HFFc6 (cell line): Measurements from ENCODE around the gene IL1RAPL1. TPM values are rescaled to one million over a fixed set of nuclear protein-coding genes. Genes with fewer than 3 reads are reported as not detected.

ENCODE experiments used
- DNase-seq: peaks from one replicate; pipeline ENCODE4 v3.0.0-alpha.2; 2018
- H3K27ac Mint-ChIP-seq: 2 replicates; pipeline ENCODE4 v1.8.0; 2020; ENCODE audit warnings: mild to moderate bottlenecking, mixed read lengths
- H3K27me3 Mint-ChIP-seq: 2 replicates; pipeline ENCODE4 v1.8.0; 2021; ENCODE audit warnings: mild to moderate bottlenecking, moderate library complexity, mixed read lengths; ENCODE audit not compliant: insufficient read depth
- H3K36me3 Mint-ChIP-seq: 2 replicates; pipeline ENCODE4 v1.8.0; 2021; ENCODE audit warnings: low read depth, mixed read lengths
- H3K4me1 Mint-ChIP-seq: 2 replicates; pipeline ENCODE4 v1.8.0; 2020; ENCODE audit warnings: low read depth, mixed read lengths
- H3K4me3 Mint-ChIP-seq: 2 replicates; pipeline ENCODE4 v1.8.0; 2020; ENCODE audit warnings: mild to moderate bottlenecking, moderate library complexity, mixed read lengths
- H3K9me3 Mint-ChIP-seq: 2 replicates; pipeline ENCODE4 v1.8.0; 2020; ENCODE audit warnings: mild to moderate bottlenecking, mixed read lengths
- total RNA-seq, 6 experiments: library from RNA; stranded (reverse); fragmentation: NEBNext Ultra II Directional; extraction: Animal tissue kit (Norgen Biotek cat#: 25700); gene quantifications; 2 replicates in 1 of 6; 3 replicates in 5 of 6; pipeline ENCODE4 v1.2.3, GENCODE V29; 2021
- TF ChIP-seq, protein P1 (sequence below): fragments of 200-600 bp; sonication (generic); IDR thresholded peaks from 2 replicates; pipeline ENCODE4 v1.5.0; 2021; ENCODE audit warnings: antibody characterized with exemption, mild to moderate bottlenecking

IL1RAPL1 gene
- total RNA-seq, 6 experiments from 2014 or later = not detected

DNA sequence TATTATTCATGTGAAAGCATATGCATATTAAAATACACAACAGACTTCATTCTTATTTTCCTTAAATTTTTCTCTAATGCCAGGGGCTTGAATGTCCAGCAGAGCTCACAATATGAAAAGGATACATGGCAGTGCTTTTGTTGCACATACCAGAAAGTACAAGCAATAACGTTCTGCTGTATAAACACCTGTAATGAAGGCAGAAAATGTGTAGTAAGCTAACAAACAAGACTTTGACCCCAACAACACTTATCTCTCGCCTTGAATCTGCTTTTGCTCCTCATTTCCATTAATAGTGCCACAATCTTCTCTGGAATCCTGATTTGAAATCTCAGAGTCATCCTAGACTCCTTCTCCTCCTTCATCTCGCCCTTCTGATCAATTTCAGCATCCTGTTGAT, 687.3 kb downstream of the IL1RAPL1 start:
- DNase-seq = no peak
- H3K27ac Mint-ChIP-seq = no peak overlapping the region
- TF ChIP-seq, protein P1, sequence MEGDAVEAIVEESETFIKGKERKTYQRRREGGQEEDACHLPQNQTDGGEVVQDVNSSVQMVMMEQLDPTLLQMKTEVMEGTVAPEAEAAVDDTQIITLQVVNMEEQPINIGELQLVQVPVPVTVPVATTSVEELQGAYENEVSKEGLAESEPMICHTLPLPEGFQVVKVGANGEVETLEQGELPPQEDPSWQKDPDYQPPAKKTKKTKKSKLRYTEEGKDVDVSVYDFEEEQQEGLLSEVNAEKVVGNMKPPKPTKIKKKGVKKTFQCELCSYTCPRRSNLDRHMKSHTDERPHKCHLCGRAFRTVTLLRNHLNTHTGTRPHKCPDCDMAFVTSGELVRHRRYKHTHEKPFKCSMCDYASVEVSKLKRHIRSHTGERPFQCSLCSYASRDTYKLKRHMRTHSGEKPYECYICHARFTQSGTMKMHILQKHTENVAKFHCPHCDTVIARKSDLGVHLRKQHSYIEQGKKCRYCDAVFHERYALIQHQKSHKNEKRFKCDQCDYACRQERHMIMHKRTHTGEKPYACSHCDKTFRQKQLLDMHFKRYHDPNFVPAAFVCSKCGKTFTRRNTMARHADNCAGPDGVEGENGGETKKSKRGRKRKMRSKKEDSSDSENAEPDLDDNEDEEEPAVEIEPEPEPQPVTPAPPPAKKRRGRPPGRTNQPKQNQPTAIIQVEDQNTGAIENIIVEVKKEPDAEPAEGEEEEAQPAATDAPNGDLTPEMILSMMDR = no peak
- H3K27me3 Mint-ChIP-seq = no peaks in the 10 kb centered on the region
- H3K4me1 Mint-ChIP-seq = no peaks in the 10 kb centered on the region
- H3K9me3 Mint-ChIP-seq = no peaks in the 10 kb centered on the region
- H3K36me3 Mint-ChIP-seq = no peaks in the 10 kb centered on the region
- H3K4me3 Mint-ChIP-seq = no peak overlapping the region

DNA sequence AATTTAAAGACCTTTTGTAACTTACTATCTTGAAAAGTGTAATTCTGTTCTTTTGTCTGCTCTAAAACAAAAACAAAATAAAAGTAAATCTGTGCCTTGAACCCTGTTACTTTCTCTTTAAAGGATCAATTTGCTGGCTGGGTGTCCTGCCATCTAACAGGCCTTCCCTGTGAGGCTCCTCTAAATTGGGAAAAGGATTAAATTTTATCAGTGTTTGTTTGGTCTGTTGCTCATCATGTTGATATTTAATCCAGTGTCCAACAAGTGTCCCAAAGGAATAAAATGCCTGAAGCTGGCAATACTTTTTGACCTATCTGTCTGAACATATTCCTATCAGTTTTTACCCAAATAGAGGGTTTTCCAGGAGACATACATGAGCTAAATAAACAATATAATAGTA, 688.7 kb downstream of the IL1RAPL1 start:
- no peaks in the 10 kb centered on the region for H3K27me3 Mint-ChIP-seq
- no peaks in the 10 kb centered on the region for H3K9me3 Mint-ChIP-seq
- H3K36me3 Mint-ChIP-seq = no peaks in the 10 kb centered on the region
- no peak overlapping the region for H3K4me3 Mint-ChIP-seq
- no peak overlapping the region for H3K27ac Mint-ChIP-seq
- DNase-seq = no peak
- H3K4me1 Mint-ChIP-seq = no peaks in the 10 kb centered on the region
- TF ChIP-seq, protein P1 = no peak

DNA sequence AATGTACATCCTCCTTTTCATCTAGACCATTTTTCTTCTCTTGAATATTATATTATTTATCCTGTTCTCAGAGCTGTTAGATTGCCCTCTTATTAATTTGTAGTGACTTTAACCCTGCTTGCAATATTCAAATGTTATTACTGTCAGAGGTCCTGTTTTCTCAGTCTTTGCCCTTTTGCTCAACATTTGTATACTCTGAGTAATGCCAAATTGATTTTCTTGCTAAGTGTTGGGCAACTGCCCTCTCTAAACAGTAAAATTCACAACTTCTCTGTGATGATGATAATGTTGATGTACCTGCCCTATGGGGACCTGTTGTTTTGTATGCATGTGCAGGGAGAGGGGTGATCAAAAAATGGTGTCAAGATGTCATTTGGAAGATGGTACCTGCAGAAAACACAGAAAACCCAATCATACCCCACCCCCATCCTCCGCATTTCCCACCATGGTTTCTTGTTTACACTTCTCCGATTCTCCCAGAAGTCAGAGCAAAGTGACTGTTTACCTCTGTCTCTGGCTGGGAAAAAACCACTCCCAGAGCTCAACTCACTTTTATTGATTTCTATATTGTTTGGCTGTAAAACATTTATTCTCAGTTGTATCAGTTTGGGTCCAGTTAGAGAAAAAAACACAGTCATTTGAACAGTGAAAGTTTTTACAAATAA, 694.0 kb downstream of the IL1RAPL1 start:
- TF ChIP-seq, protein P1 = no peak
- Mint-ChIP-seq H3K4me3 (no peak overlapping the region), H3K27me3 (no peaks in the 10 kb centered on the region), H3K4me1 (no peaks in the 10 kb centered on the region), H3K27ac (no peak overlapping the region), H3K9me3 (no peaks in the 10 kb centered on the region), H3K36me3 (no peaks in the 10 kb centered on the region)
- no peak for DNase-seq

DNA sequence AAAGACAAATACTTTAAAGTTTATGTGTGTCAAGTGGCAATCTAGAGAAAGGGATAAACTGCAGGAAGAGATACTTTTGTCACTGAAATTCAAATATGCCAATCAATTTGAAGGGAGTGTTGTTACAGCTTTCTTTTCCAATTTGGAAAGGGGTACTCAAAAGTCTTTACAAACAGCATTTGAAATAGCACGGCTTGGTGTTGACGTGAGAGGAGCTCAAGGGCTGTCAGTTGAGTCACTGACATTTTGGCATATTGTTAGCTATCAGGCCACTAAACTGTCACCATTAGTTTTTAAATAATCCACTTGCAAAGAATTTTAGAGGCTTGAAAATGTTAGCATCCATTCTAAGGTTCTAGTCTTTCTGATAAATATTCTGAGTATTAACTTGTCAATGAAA, 698.4 kb downstream of the IL1RAPL1 start:
- Mint-ChIP-seq H3K36me3 (no peaks in the 10 kb centered on the region), H3K27ac (no peak overlapping the region), H3K9me3 (no peaks in the 10 kb centered on the region), H3K27me3 (no peaks in the 10 kb centered on the region), H3K4me1 (no peaks in the 10 kb centered on the region), H3K4me3 (no peak overlapping the region)
- TF ChIP-seq, protein P1 = no peak
- no peak for DNase-seq

DNA sequence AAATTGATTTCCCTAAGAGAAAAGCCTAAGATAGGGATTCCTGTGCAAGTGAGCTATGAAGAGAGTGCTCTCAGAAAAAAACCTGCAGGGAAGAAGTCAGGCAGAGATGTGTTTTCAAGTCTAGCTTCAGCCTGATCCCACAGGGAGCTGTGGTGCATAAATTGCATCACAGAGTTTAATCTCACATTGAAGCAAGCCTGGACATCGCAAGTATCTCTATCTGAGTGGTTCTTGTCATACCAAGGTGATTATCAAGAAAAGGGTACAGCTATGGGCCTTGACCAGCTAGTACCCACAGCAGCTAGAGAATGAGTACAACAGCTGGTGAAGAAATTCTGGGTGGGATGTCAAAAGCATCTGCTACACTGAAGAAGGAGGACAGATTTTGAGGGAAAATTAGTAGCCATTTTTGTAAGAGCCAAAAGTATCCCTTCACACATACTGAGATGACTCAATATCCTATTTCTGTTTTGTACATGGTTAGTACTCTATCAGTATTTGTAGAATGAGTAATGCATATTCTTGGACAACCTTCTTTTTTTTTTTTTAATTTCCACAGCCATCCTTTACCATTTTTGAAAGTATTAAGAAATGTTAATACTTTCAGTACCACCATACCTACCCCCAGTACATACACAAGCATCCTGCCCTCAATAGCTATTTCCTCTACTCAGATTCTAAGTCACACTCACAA, 708.9 kb downstream of the IL1RAPL1 start:
- no peak overlapping the region for H3K27ac Mint-ChIP-seq
- TF ChIP-seq, protein P1 = no peak
- no peaks in the 10 kb centered on the region for H3K36me3 Mint-ChIP-seq
- DNase-seq = no peak
- peaks cover 9% of the 10 kb centered on the region; the same call in 1 of the 2 replicates for H3K4me1 Mint-ChIP-seq
- no peaks in the 10 kb centered on the region for H3K27me3 Mint-ChIP-seq
- no peaks in the 10 kb centered on the region for H3K9me3 Mint-ChIP-seq
- H3K4me3 Mint-ChIP-seq = no peak overlapping the region
